HUES48 (cell line): ENCODE data around the gene RAI1.
"Not testable (repeated sequence)": the region's sequence is repeated elsewhere in the genome, so short reads cannot be mapped to it uniquely, and the experiment has no call there.

ENCODE experiments used
- H3K27ac ChIP-seq: one replicate; pipeline ENCODE4 v1.7.0; 2013; ENCODE audit warnings: low read depth, low read length, inconsistent platforms
- H3K27me3 ChIP-seq: 2 replicates; pipeline ENCODE4 v1.6.1; 2013; ENCODE audit warnings: mild to moderate bottlenecking, low read length; ENCODE audit not compliant: control insufficient read depth, insufficient read depth
- H3K36me3 ChIP-seq: 2 replicates; pipeline ENCODE4 v1.6.1; 2013; ENCODE audit warnings: low read length; ENCODE audit not compliant: control insufficient read depth, insufficient read depth
- H3K4me1 ChIP-seq: 2 replicates; pipeline ENCODE4 v1.6.1; 2013; ENCODE audit warnings: mild to moderate bottlenecking, low read length; ENCODE audit not compliant: control insufficient read depth, insufficient read depth
- H3K4me3 ChIP-seq: 2 replicates; pipeline ENCODE4 v1.5.1; 2013; ENCODE audit warnings: mild to moderate bottlenecking, low read depth, low read length
- H3K9ac ChIP-seq: 2 replicates; pipeline ENCODE4 v1.6.1; 2013; ENCODE audit warnings: mild to moderate bottlenecking, low read depth, low read length, moderate library complexity
- H3K9me3 ChIP-seq: 2 replicates; pipeline ENCODE4 v1.6.1; 2013; ENCODE audit warnings: low read length; ENCODE audit not compliant: control insufficient read depth, insufficient read depth

The RAI1 gene

GRCh38 chr17:17672453-17673368, 8.5 kb upstream of the RAI1 start:
- H3K4me3 ChIP-seq, result no peak overlapping the region
- no peaks in the 10 kb centered on the region for H3K36me3 ChIP-seq
- no peak overlapping the region for H3K9ac ChIP-seq
- H3K27ac ChIP-seq, result no peak overlapping the region
- H3K9me3 ChIP-seq, result no peaks in the 10 kb centered on the region
- H3K27me3 ChIP-seq, result peaks cover 54% of the 10 kb centered on the region
- H3K4me1 ChIP-seq, result peaks cover 10% of the 10 kb centered on the region; the same call in 1 of the 2 replicates

DNA sequence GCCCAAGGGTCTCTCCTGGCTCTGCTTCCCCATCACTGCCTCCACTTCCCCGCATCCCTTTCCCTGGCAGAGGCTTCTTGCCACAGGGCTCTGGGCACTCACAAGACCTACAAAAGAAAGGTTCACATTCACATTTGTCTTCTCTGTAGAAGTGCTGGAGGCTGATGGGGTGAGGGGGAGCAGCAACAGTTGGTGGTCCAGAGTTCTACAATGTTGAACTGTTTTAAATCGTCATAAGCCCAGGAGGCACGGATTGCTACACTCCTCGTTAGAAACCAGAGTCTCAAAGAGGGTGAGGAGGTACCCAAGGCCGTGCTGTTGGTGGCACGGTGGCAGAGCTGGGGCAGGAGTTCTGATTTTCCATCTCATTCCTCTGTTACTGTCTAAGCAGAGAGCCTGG, 5.8 kb upstream of the RAI1 start:
- no peaks in the 10 kb centered on the region for H3K36me3 ChIP-seq
- H3K4me3 ChIP-seq, result no peak overlapping the region

DNA sequence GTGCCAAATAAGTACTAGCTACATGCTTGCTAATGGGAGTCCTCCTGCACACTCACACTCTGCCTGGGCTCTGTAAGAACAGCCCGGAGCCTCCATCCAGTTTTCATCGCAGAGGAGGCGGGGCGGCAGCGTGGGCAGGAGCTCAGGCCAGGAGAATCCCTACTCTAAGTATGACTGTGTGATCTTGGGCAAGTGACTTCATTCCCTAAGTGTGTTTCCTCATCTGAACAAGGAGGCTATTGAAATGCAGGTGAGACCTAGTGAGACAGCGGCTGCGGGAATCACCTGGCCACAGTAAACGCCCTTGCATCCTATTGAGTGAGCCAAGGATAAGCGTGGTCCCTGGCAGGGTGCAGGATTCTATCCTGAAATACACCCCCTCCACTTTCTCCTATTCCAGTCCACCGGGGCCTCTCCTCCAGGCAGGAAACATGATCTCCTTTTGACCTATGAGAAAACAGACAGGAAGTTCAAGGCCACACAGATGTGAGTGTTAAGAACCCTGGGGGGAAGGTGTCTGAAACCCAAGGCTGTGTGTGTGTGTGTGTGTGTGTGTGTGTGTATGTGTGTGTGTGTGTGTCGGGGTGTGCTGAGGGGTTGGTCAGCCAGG, 5.2 kb upstream of the RAI1 start:
- no peaks in the 10 kb centered on the region for H3K9me3 ChIP-seq
- H3K4me3 ChIP-seq, result no peak overlapping the region
- H3K27ac ChIP-seq, result no peak overlapping the region
- peaks cover 83% of the 10 kb centered on the region for H3K27me3 ChIP-seq
- peaks cover 13% of the 10 kb centered on the region; the same call in 1 of the 2 replicates for H3K4me1 ChIP-seq
- no peak overlapping the region for H3K9ac ChIP-seq
- H3K36me3 ChIP-seq, result no peaks in the 10 kb centered on the region

More for the DNA sequence above, 5.8 kb upstream of the RAI1 start:
- no peak overlapping the region for H3K27ac ChIP-seq
- H3K27me3 ChIP-seq, result peaks cover 80% of the 10 kb centered on the region
- peaks cover 10% of the 10 kb centered on the region; the same call in 1 of the 2 replicates for H3K4me1 ChIP-seq
- H3K9ac ChIP-seq, result no peak overlapping the region
- no peaks in the 10 kb centered on the region for H3K9me3 ChIP-seq

- H3K4me3 ChIP-seq, result no peak overlapping the region
- no peak overlapping the region for H3K9ac ChIP-seq
- H3K9me3 ChIP-seq, result no peaks in the 10 kb centered on the region
- H3K27ac ChIP-seq, result no peak overlapping the region
- peaks cover 13% of the 10 kb centered on the region; the same call in 1 of the 2 replicates for H3K4me1 ChIP-seq
- H3K27me3 ChIP-seq, result peaks cover 89% of the 10 kb centered on the region
- no peaks in the 10 kb centered on the region for H3K36me3 ChIP-seq
These were observed 4.5 kb upstream of the RAI1 start for GRCh38 chr17:17676752-17677151.

DNA sequence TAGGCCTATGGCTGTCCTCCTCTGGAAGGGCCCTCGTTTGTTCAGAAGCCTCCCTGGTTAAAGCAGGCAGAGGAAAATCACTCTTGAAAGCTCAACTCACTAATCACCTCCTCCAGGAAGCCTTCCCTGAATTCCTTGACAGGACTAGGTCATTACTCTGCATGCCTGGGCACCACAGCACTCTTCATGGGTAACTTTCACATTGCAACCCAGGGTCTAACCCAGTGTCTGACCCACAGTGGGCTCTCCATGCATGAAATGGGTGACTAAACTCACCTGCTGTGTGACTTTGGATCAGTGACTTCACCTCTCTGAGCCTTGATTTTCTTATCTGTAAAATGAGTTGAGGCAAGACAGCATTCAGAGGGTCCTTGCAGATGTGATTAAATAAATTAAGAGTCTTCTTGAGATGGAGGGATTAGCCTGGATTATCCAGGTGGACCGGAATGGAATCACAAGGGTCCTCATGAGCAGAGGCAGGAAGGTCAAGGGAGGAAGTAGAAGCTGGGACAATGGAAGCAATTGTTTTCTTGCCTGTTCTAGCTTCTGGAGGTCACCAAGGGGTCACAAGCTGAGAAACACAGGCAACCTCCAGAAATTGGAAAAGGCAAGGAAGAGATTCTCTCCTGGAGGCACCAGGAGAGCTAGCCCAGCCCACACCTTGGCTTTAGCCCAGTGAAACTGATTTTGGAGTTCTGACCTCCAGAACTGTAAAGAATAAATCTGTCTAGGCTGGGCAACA, 3.8 kb upstream of the RAI1 start:
- H3K9ac ChIP-seq, result no peak overlapping the region
- H3K27ac ChIP-seq, result no peak overlapping the region
- H3K4me3 ChIP-seq, result no peak overlapping the region
- H3K36me3 ChIP-seq, result no peaks in the 10 kb centered on the region
- H3K9me3 ChIP-seq, result no peaks in the 10 kb centered on the region
- H3K4me1 ChIP-seq, result peaks cover 13% of the 10 kb centered on the region; the same call in 1 of the 2 replicates
- H3K27me3 ChIP-seq, result peaks cover 95% of the 10 kb centered on the region

- Histone ChIP-seq H3K4me1 (peaks cover 15% of the 10 kb centered on the region; the same call in 1 of the 2 replicates), H3K27me3 (peaks cover 95% of the 10 kb centered on the region)
- not testable (repeated sequence) for H3K4me3 ChIP-seq, H3K27ac ChIP-seq, H3K9ac ChIP-seq, H3K9me3 ChIP-seq, H3K36me3 ChIP-seq
These were observed 3.1 kb upstream of the RAI1 start for GRCh38 chr17:17678063-17678699.

DNA sequence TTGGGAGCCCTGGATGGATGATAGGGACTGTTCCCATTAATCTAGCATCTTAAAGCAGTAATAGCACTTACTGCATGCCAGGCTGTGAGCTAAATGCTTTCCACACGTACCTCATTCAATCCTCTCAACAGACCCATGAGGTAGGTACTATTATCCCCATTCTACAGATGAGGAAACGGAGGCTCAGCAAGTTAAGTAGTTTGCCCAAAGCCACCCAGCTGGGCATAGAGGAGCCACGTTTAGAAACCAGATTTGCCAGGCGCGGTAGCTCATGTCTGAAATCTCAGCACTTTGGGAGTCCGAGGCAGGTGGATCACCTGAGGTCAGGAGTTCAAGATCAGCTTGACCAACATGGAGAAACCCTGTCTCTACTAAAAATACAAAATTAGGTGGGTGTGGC, 2.0 kb upstream of the RAI1 start:
- no peak overlapping the region for H3K4me3 ChIP-seq
- H3K27ac ChIP-seq, result no peak overlapping the region
- no peak overlapping the region for H3K9ac ChIP-seq
- H3K27me3 ChIP-seq, result peaks cover 95% of the 10 kb centered on the region
- H3K36me3 ChIP-seq, result no peaks in the 10 kb centered on the region
- H3K4me1 ChIP-seq, result peaks cover 20% of the 10 kb centered on the region; the same call in 1 of the 2 replicates
- H3K9me3 ChIP-seq, result no peaks in the 10 kb centered on the region

DNA sequence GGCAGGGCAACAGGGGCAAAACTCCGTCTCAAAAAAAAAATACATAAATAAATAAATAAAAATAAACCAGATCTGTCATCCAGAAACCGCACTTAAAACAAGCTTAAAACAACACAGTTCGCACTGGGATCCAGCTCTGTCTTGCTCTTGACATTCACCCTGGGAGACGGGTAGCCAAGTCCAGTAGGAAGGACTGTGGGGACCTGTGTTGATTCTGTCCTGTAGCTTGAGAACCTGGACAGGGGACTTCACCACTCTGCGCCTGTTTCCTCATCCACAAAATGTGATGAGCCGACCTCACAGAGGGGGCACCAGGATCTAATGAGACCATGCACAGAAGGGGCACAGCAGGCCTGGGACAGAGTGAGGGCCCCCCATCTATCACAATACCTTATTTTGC, 1.5 kb upstream of the RAI1 start:
- H3K27me3 ChIP-seq, result peaks cover 95% of the 10 kb centered on the region
- H3K36me3 ChIP-seq, result no peaks in the 10 kb centered on the region
- peaks cover 21% of the 10 kb centered on the region; the same call in 1 of the 2 replicates for H3K4me1 ChIP-seq
- H3K27ac ChIP-seq, result no peak overlapping the region
- H3K9me3 ChIP-seq, result no peaks in the 10 kb centered on the region
- H3K9ac ChIP-seq, result no peak overlapping the region
- H3K4me3 ChIP-seq, result no peak overlapping the region

GRCh38 chr17:17680477-17681186, 626 bp upstream of the RAI1 start:
- peaks cover 95% of the 10 kb centered on the region for H3K27me3 ChIP-seq
- peaks cover 23% of the 10 kb centered on the region; the same call in 1 of the 2 replicates for H3K4me1 ChIP-seq
- no peak overlapping the region for H3K27ac ChIP-seq
- H3K9ac ChIP-seq, result no peak overlapping the region
- peak overlapping the region; percentile 33; the same call in 1 of the 2 replicates for H3K4me3 ChIP-seq
- no peaks in the 10 kb centered on the region for H3K9me3 ChIP-seq
- no peaks in the 10 kb centered on the region for H3K36me3 ChIP-seq

GRCh38 chr17:17681744-17682292, 560 bp downstream of the RAI1 start:
- no peak overlapping the region for H3K27ac ChIP-seq
- no peaks in the 10 kb centered on the region for H3K9me3 ChIP-seq
- no peaks in the 10 kb centered on the region for H3K36me3 ChIP-seq
- H3K9ac ChIP-seq, result no peak overlapping the region
- peaks cover 23% of the 10 kb centered on the region; the same call in 1 of the 2 replicates for H3K4me1 ChIP-seq
- H3K27me3 ChIP-seq, result peaks cover 98% of the 10 kb centered on the region
- peak overlapping the region; percentile 63; the same call in 1 of the 2 replicates for H3K4me3 ChIP-seq
